NOMO-1 (cell line): ENCODE data around the gene ANO10.
"Not testable (repeated sequence)": the region's sequence is repeated elsewhere in the genome, so short reads cannot be mapped to it uniquely, and the experiment has no call there.

ENCODE experiments used
- DNase-seq, 2 experiments: peaks; one replicate each; lab custom pipeline; 2025; ENCODE audit not compliant: unreplicated experiment in 2 of 2; lab: John Stamatoyannopoulos, UW

Gene ANO10

DNA sequence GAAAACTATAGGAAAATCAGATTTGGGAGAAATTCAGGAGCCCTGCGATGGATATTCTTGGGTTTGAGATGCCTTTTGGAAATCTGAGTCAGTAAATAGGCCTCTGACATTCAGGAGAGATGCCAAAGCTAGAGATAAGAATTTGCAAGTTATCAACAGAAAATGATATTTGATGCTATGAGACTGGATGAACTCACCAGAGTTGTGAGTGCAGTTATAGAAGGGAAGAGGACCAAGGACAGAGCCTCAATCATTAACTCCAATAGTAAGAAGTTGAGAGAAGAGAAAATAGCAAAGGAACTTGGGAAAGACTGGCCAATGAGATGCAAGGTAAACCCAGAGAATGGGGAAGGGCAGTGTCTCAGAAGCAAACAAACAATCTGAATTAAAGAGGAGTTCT is 7.9 kb upstream of the ANO10 start:
- DNase-seq = no peak

DNA sequence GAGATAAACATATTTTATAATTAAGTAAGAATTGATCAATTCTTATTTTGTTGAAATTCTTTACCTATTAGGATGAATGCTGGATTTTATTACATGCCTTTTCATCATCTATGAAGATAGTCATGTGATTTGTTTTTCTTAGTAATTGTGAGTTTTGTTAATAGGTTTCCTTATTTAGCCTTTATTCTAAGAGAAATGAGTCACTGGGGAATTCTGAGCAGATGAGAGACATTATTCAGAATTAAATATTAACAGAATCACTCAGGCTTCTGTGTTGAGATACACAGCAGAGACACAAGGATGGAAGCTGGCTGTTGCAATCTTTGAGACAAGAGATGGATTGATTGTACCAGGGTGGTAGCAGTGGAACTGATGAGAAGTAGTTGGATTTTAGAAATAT is 7.4 kb upstream of the ANO10 start:
- no peak for DNase-seq

DNA sequence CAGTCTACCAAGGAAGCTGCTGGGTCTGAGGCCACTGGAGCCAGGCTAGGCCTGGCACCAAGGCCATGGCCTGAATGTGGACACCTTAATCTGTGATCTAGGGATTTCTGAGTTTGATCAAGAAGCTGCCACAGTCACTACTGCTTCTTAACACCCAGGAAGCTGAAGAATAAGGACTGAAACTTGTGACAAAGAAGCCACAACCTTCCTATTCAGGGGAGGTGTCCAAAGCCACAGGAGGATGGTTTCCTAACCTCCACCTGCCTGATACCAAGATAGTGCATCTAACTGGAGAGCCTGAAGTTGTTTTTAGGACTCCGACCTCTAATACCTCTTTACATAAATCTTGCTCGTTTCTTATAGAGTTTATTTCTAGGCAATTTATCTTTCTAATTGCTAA is 5.5 kb upstream of the ANO10 start:
- no peak for DNase-seq

DNA sequence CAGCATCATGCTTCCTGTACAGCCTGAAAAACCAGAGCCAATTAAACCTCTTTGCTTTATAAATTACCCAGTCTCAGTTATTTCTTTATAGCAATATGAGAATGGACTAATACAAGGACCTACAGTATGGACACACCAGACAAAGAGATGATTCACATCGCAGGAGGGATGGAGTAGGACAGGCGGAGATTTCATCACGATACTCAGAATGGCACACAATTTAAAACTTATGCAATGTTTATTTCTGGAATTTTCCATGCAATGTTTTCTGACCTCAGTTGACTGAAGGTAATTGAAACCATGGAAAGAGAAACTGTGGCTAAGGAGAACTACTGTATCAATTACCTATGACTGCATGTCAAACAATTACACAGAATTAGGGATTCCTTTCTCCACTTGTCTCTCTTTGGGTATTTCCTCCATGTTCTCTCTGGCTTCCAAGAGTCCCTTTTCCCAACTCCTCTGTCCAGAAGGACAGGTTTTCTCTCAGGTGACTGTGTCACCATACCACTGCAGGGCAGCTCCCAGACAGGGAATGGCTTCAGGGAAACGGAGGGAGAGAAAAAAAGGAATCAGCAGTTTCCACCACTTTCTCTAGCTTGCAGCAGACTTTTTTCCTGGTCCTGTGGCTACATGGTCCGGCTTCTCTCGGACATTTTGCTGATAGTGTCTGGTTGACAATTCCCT is 3.0 kb upstream of the ANO10 start:
- DNase-seq = no peak

DNA sequence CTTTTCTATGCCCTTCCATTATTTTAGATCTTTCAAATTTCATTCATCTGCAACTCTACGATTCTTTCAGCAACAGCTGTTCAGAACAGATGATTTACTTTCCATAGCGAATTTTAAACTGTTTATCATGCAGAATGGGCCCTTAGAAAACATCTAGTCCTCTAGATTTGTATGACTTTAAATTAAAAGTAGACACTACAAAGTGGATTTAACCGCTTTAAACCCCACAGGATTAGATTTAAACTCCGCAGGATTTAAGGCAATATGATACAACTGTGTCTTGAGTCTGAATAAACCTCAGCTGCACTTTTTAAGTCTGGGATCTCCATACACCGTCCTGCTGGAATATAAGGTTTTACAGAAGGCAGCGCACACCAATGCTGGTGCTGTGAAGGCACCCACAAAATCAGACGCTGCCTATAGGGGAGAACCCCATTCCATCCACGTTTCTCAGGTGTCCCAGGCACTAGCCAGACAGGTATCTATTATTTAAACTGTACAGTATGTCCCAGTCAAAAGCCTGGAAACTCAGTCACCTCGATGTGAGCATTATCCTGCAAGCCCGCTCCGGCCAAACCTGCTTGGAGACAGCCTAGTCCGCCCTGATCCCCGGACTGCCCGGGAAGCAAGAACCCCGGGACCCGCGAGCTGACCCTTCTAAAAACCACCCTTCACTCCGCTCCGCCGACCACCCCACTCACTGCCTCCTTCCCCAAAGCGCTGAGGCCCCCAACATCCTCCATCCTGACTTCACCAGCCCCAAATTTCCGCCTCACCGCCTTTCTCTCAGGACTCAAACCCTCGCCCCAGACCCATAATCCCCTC is 768 bp downstream of the ANO10 start:
- DNase-seq = no peak

DNA sequence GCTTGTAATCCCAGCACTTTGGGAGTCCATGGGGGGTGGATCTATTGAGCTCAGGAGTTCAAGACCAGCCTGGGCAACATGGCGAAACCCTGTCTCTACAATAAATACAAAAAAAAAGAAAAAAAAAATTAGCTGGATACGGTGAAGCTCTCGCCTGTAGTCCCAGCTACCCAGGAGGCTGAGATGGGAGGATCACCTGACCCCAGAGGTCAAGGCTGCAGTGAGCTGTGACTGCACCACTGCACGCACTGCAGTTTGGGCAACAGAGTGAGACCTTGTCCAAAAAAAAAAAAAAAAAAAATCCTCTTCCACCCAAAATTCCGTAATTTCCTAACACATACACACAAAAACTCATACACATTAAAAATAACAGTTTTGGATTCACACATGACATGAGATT is 2.2 kb downstream of the ANO10 start:
- DNase-seq = no peak

DNA sequence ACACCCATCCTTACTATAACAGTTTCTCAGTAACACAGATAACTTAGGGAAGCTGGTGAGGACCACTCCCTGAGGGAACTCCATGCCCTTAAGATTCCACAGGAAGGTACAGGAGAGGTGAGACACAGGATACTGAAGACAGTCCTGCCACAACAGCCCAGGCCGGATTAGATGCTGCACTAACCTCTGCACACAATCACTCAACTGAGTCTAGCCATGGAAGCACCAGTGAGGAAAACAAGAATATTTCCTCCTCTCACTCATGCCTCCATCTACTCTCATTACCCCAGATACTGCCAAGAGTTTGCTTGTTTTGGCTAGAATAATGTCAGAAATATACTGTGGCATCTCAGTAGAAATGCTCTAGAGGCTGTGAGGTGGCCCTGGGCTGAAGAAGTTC is 3.7 kb downstream of the ANO10 start:
- no peak for DNase-seq

DNA sequence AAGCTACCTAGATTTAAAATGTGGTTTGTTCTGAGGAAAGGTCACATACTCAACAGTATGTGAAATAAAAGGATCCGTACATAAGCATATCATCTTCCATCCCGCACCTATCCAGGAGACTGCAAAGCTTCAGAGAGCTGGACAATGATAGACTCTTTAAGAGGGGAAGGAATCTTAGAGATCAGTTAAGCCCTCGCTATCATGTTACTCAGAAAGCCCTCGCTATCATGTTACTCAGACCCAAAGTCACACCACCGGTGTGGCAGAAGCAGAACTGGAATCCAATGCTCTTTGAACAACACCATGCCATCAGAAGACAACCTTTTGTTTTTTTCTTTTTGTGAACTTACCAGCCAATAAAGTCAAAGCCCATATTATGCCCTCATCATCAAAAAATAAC is 5.8 kb downstream of the ANO10 start:
- no peak for DNase-seq

DNA sequence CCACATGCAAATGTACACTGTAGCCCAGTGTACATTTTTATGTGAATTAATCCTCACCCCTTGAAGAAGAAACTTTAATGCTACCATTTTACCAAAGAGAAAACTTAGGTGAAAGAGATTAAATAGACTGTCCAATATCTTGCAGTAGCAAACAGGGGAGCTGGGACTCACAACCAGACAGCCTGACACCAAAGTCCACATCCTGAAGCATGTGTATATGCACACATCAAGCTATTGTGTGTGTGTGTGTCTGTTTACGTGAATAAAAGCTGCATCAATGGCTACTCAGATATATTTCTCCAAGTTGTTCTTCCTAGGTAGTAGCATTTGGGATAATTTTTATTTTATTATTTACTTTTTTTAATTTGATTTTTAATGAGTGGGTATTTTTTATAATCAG is 6.7 kb downstream of the ANO10 start:
- no peak for DNase-seq

DNA sequence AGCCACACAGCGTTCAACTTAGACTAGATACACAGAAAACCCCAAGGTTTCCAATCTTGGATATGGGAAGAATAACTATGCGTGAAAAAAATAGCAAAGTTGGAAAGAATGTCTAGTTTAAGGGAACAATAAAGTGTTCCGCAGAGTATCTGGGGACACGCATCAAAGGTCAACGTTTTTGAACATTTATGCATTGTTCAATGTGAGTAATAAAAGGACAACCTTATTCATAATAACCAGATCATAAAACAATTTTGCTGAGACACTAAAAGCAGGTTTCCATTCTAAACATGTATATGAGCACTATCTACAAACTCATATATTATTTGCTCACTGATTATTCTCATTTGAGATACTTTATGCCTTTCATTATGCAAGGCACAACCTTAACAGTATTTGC is 7.8 kb downstream of the ANO10 start:
- DNase-seq = no peak

DNA sequence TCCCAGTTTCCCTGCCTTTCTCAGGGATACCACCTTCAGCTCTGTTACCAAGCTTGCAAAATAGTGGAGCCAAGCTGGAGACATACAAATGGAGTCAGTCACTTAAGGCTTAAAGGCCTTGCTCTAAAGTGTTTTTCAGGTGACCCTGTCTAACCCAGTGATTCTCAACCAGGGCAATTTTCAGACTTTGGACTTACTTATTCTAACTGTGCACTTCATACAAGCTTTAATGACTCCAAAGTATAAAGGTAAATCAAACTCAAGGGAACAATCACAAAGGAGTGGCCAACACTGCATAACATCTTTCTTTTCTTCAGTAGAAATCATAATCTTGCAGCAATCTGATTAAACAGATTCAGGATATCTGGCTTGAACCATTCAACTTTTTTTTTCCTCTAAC is 9.4 kb downstream of the ANO10 start:
- DNase-seq = no peak

DNA sequence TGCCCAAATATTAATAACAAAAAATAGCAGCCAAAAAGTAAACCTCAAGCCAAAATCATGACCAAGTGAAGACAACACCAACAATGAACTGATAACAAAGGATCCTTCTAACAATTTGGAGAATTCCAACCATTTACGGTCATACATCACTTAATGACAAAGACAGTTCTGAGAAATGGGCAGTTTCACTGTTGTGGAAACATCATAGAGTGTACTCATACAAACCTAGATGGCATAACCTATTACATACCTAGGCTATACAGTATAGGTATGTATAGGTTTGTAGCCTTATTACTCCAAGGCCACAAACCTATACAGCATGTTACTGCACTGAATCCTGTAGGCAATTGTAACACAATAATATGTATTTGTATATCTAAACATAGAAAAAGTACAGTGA is 12.4 kb downstream of the ANO10 start:
- no peak for DNase-seq

DNA sequence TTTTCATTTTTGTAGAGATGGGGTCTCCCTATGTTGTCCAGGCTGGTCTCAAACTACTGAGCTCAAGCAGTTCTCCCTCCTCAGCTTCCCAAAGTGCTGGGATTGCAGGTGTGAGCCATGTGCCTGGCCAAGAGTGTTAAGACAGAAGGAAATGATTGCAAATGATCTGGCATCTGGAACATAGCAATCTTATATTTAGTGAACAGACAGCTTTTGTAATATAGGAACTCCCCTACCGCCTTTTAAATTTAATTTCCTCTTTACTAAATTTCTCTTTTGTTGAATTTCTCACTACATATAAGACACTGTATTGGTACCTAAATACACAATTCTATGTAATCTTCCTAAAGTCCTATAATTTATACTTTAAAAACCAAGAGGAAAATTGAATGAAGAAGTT is 13.1 kb downstream of the ANO10 start:
- no peak for DNase-seq

DNA sequence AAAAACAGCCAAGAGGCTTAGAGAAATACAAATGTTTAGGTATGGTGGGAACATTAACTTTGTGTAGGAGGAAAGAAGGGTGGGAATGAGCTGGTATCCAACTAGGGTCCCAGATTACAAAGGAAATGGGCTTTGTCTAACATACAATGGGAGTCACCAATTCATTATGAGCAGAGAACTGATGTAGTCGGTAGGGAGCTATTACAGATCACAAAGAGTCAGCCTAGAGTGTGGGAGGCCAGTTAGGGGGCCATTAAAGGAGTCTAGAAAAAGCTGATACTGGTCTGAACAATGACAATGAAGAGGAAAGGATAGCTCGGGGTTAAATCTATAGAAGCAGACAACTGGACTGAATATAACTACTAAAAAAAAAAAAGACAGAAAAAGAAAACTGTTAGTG is 15.5 kb downstream of the ANO10 start:
- DNase-seq = no peak

DNA sequence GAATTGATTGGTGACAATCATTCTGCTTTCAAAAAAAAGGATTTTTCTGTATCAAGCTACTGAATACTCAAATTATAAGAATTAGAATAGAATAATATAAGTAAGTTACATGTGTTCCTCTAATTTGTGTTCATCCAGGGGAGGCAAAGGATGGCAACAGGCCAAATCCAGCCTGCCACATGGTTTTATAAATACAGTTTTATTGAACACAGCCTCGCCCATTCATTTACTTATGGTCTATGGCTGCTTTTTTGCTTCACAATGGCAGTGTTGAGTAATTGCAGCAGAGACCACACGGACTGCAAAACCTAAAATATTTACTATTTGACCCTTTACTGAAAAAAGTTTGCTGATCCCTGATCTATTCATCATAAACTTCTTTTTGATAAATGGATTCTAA is 21.9 kb downstream of the ANO10 start:
- not testable (repeated sequence) for DNase-seq

DNA sequence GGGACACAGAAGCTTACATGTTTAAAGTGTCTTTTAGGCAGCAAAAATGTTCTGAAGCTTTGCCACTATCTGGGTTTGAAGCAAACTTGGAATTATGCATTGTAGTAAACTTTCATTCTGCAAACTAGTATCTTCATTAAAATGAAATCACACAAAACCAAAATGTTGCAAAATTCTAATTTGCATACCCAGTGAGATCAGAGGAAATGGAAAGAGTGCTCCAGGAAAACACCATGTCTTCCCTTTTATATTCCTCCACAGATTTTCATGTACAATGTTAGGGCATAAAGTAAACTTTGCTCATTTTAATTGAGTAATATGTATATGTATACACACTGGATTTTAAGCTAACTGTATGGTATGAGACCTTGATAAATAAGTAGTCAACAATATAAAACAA is 23.9 kb downstream of the ANO10 start:
- no peak for DNase-seq

DNA sequence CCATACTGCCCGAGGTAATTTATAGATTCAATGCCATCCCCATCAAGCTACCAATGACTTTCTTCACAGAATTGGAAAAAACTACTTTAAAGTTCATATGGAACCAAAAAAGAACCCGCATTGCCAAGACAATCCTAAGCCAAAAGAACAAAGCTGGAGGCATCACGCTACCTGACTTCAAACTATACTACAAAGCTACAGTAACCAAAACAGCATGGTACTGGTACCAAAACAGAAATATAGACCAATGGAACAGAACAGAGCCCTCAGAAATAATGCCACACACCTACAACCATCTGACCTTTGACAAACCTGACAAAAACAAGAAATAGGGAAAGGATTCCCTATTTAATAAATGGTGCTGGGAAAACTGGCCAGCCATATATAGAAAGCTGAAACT is 25.6 kb downstream of the ANO10 start:
- DNase-seq = not testable (repeated sequence)

DNA sequence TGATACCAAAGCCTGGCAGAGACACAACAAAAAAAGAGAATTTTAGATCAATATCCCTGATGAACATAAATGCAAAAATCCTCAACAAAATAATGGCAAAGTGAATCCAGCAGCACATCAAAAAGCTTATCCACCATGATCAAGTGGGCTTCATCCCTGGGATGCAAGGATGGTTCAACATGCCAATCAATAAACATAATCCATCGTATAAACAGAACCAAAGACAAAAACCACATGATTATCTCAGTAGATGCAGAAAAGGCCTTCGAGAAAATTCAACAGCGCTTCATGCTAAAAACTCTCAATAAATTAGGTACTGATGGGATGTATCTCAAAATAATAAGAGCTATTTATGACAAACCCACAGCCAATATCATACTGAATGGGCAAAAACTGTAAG is 26.5 kb downstream of the ANO10 start:
- DNase-seq = not testable (repeated sequence)

DNA sequence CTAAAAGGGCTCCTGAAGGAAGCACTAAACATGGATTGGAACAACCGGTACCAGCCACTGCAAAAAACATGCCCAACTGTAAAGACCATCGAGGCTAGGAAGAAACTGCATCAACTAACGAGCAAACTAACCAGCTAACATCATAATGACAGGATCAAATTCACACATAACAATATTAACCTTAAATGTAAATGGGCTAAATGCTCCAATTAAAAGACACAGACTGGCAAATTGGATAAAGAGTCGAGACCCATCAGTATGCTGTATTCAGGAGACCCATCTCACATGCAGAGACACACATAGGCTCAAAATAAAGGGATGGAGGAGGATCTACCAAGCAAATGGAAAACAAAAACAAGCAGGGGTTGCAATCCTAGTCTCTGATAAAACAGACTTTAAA is 28.2 kb downstream of the ANO10 start:
- not testable (repeated sequence) for DNase-seq

DNA sequence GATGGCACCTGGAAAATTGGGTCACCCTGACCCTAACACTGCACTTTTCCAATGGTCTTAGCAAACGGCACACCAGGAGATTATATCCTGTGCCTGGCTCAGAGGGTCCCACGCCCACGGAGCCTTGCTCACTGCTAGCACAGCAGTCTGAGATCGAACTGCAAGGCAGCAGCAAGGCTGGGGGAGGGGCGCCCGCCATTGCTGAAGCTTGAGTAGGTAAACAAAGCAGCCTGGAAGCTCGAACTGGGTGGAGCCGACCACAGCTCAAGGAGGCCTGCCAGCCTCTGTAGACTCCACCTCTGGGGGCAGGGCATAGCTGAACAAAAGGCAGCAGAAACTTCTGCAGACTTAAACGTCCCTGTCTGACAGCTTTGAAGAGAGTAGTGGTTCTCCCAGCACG is 29.9 kb downstream of the ANO10 start:
- DNase-seq = not testable (repeated sequence)

DNA sequence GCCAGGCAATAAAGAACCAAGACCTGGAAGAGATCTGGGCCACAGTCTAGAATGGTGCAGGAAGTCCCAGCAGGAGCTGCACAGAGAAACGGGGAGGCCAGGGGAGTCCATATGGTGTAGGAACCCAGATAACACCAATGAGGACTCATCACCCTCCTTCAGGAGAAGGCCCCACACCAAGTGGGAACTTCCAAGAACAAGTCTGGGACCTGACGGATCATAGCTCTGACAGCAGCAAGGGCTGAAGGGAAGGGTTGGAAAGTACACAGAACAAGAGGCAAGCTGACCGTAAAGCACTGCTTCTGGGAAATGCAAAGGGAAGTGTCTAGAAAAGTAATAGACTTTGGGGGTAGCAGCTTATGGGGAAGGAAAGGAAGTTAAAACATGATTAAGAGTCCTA is 34.5 kb downstream of the ANO10 start:
- no peak for DNase-seq

DNA sequence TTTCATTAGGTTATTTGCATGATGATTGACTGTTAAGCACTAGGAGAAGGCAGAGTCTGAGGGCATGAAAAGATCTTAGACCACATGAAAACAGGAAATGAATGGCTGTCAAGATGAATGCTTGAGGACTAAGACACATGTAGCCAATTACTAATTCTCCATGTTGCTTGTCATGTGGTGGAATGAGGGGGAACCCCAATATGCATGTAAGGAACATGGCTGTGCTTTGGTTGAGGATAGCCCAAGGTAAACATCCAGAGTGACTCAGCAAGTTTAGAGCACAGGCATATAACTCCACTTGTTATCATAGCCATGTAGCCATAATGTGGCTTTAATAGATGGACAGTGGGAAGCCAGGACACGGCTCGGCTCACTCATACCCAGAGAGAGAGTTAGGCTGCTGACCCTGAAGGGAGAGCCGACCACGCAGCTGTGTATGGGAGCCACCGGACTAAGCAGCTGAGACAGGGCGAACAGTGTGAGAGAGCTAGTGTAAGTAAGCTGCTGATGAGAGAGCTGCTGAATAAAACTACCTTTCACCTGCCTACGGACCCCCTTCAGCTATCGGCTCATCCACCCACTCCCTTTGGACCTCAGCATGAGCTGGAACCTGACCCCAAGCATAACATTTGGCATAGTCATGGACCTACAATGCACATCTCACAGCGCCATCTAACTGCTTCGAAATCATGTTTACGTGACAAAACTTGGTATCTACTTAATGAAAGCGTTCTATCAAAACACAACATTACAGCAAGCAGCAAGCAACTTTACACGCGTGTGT is 37.6 kb downstream of the ANO10 start:
- DNase-seq = no peak
